Inflammatory macrophage treated with lipopolysaccharide for 4 hours (primary cell): Measurements from ENCODE around the gene KRT17.
A peak's percentile ranks its signal among the peaks of the same experiment; 100 is the strongest.

Experiments
- DNase-seq: peaks from one replicate; pipeline ENCODE4 v3.0.0-alpha.2; 2020

KRT17 gene

GRCh38 chr17:41624208-41625101 lies at the start of gene KRT17:
Gene KRT17 (minus strand): TSS chr17:41624575. CDS start chr17:41624509, 66 bp downstream.
- peak; percentile 22 for DNase-seq

- DNase-seq = peak; percentile 43
Measured at GRCh38 chr17:41672153-41672552, 47.8 kb upstream of the KRT17 start.

- DNase-seq = no peak
Measured at GRCh38 chr17:41667280-41668041, 43.1 kb upstream of the KRT17 start.

GRCh38 chr17:41666708-41667279 lies 42.4 kb upstream of the KRT17 start:
- DNase-seq = peak; percentile 71

- peak; percentile 70 for DNase-seq
Measured at GRCh38 chr17:41666237-41666641, 41.9 kb upstream of the KRT17 start.

GRCh38 chr17:41665566-41666236 lies 41.3 kb upstream of the KRT17 start:
- peak; percentile 77 for DNase-seq

- no peak for DNase-seq
Measured at GRCh38 chr17:41664587-41665565, 40.5 kb upstream of the KRT17 start.

- no peak for DNase-seq
Measured at GRCh38 chr17:41664172-41664457, 39.7 kb upstream of the KRT17 start.

GRCh38 chr17:41663451-41664171 lies 39.2 kb upstream of the KRT17 start:
- no peak for DNase-seq

- DNase-seq = no peak
Measured at GRCh38 chr17:41660221-41660711, 35.9 kb upstream of the KRT17 start.

GRCh38 chr17:41659427-41660212 lies 35.2 kb upstream of the KRT17 start:
- no peak for DNase-seq

- no peak for DNase-seq
Measured at GRCh38 chr17:41658846-41659245, 34.5 kb upstream of the KRT17 start.

- DNase-seq = no peak
Measured at GRCh38 chr17:41657936-41658335, 33.6 kb upstream of the KRT17 start.

- DNase-seq = no peak
Measured at GRCh38 chr17:41657176-41657754, 32.9 kb upstream of the KRT17 start.

- no peak for DNase-seq
Measured at GRCh38 chr17:41656249-41657023, 32.1 kb upstream of the KRT17 start.

- no peak for DNase-seq
Measured at GRCh38 chr17:41655611-41656111, 31.3 kb upstream of the KRT17 start.

- no peak for DNase-seq
Measured at GRCh38 chr17:41654678-41655607, 30.6 kb upstream of the KRT17 start.
